B cell (primary cell): ENCODE results near the gene LRRC43.

Experiments used
- CTCF ChIP-seq: fragments of 200-600 bp; IDR thresholded peaks from one replicate; pipeline ENCODE4 v1.8.0; 2022; ENCODE audit warnings: antibody characterized with exemption, mild to moderate bottlenecking
- EZH2 ChIP-seq: IDR thresholded peaks from 2 replicates; pipeline ENCODE4 v1.6.1; 2012; ENCODE audit warnings: borderline replicate concordance, low read depth, mild to moderate bottlenecking, moderate library complexity, low read length; ENCODE audit not compliant: insufficient read depth, poor library complexity, severe bottlenecking

- TF ChIP-seq CTCF (no peak), EZH2 (no peak)
Measured at GRCh38 chr12:122166422-122167349, 16.2 kb upstream of the LRRC43 start.
